HEK293 (cell line): ENCODE data around the gene EFCAB11.

Experiments
- CTCF ChIA-PET: fragments of 350-600 bp; formaldehyde crosslinking; extraction: SDS; loops from one replicate; lab custom pipeline; 2021; ENCODE audit warnings: antibody characterized with exemption; lab: Yijun Ruan, JAX
- POLR2A ChIA-PET: fragments of 300-600 bp; formaldehyde crosslinking; extraction: SDS; loops from one replicate; lab custom pipeline; 2020; ENCODE audit warnings: antibody characterized with exemption, inconsistent platforms; lab: Yijun Ruan, JAX
- H3K27ac ChIP-seq: fragments of 200-500 bp; sonication (Bioruptor generic); 2 replicates; pipeline ENCODE4 v1.5.1; 2014; ENCODE audit warnings: low read depth, low read length, control low read depth, inconsistent platforms; ENCODE audit errors: extremely low read depth
- H3K36me3 ChIP-seq, 2 experiments: fragments of 200-500 bp in 1 of 2; sonication (Bioruptor generic) in 1 of 2; 1 replicate in 1 of 2; 2 replicates in 1 of 2; pipeline ENCODE4 v1.5.1; 2014 to 2017; ENCODE audit warnings: inconsistent platforms in 2 of 2, low read length in 2 of 2; ENCODE audit not compliant: control insufficient read depth in 2 of 2, insufficient read depth in 1 of 2
- H3K4me1 ChIP-seq: fragments of 200-500 bp; sonication (Bioruptor generic); 2 replicates; pipeline ENCODE4 v1.5.1; 2014; ENCODE audit warnings: mild to moderate bottlenecking, low read length, inconsistent platforms; ENCODE audit not compliant: control insufficient read depth, insufficient read depth
- H3K4me3 ChIP-seq: 2 replicates; pipeline ENCODE4 v1.5.1; 2011; ENCODE audit warnings: low read depth, mild to moderate bottlenecking, control low read depth, low read length, moderate library complexity
- H3K9me3 ChIP-seq: fragments of 200-500 bp; sonication (Bioruptor generic); 2 replicates; pipeline ENCODE4 v1.5.1; 2014; ENCODE audit warnings: low read depth, low read length, inconsistent platforms; ENCODE audit not compliant: control insufficient read depth, insufficient read depth
- EGR2 ChIP-seq: fragments of 450-650 bp; formaldehyde crosslinking; IDR thresholded peaks from 2 replicates; pipeline ENCODE4 v1.5.1; 2016; ENCODE audit warnings: low read depth, missing biosample characterization, missing genetic modification characterization
- FEZF1 ChIP-seq: fragments of 450-650 bp; formaldehyde crosslinking; IDR thresholded peaks from 2 replicates; pipeline ENCODE4 v1.5.1; 2016; ENCODE audit warnings: missing biosample characterization, missing genetic modification characterization
- GLIS2 ChIP-seq: fragments of 450-650 bp; formaldehyde crosslinking; IDR thresholded peaks from 2 replicates; pipeline ENCODE4 v1.5.1; 2016; ENCODE audit warnings: missing biosample characterization, missing genetic modification characterization
- KLF10 ChIP-seq: fragments of 450-650 bp; IDR thresholded peaks from 2 replicates; pipeline ENCODE4 v1.5.1; 2018; ENCODE audit warnings: missing biosample characterization, mild to moderate bottlenecking, missing genetic modification characterization
- KLF7 ChIP-seq: fragments of 450-650 bp; formaldehyde crosslinking; IDR thresholded peaks from 2 replicates; pipeline ENCODE4 v1.5.1; 2016; ENCODE audit warnings: missing biosample characterization, missing genetic modification characterization, borderline replicate concordance
- OSR2 ChIP-seq: fragments of 450-650 bp; formaldehyde crosslinking; IDR thresholded peaks from 2 replicates; pipeline ENCODE4 v1.5.1; 2016; ENCODE audit warnings: missing biosample characterization, missing genetic modification characterization
- RBAK ChIP-seq: fragments of 450-650 bp; formaldehyde crosslinking; IDR thresholded peaks from 2 replicates; pipeline ENCODE4 v1.5.1; 2016; ENCODE audit warnings: missing biosample characterization, missing genetic modification characterization
- SCRT1 ChIP-seq: fragments of 450-650 bp; formaldehyde crosslinking; IDR thresholded peaks from 2 replicates; pipeline ENCODE4 v1.5.1; 2016; ENCODE audit warnings: missing biosample characterization, missing genetic modification characterization, borderline replicate concordance
- SP7 ChIP-seq: fragments of 450-650 bp; formaldehyde crosslinking; IDR thresholded peaks from 2 replicates; pipeline ENCODE4 v1.5.1; 2016; ENCODE audit warnings: missing biosample characterization, missing genetic modification characterization
- ZBTB21 ChIP-seq: fragments of 450-650 bp; formaldehyde crosslinking; IDR thresholded peaks from 2 replicates; pipeline ENCODE4 v1.5.1; 2017; ENCODE audit warnings: missing biosample characterization, missing genetic modification characterization
- ZBTB48 ChIP-seq: fragments of 450-650 bp; formaldehyde crosslinking; IDR thresholded peaks from 2 replicates; pipeline ENCODE4 v1.5.1; 2016; ENCODE audit warnings: missing biosample characterization, missing genetic modification characterization
- ZFP3 ChIP-seq: fragments of 450-650 bp; formaldehyde crosslinking; IDR thresholded peaks from 2 replicates; pipeline ENCODE4 v1.5.1; 2016; ENCODE audit warnings: low read depth, missing biosample characterization, missing genetic modification characterization
- ZNF10 ChIP-seq: fragments of 450-650 bp; formaldehyde crosslinking; IDR thresholded peaks from 2 replicates; pipeline ENCODE4 v1.5.1; 2017; ENCODE audit warnings: missing biosample characterization, missing genetic modification characterization
- ZNF146 ChIP-seq: fragments of 450-650 bp; formaldehyde crosslinking; IDR thresholded peaks from 2 replicates; pipeline ENCODE4 v1.5.1; 2016; ENCODE audit warnings: missing biosample characterization, missing genetic modification characterization
- ZNF221 ChIP-seq: fragments of 450-650 bp; formaldehyde crosslinking; IDR thresholded peaks from 2 replicates; pipeline ENCODE4 v1.5.1; 2017; ENCODE audit warnings: missing biosample characterization, missing genetic modification characterization, borderline replicate concordance
- ZNF266 ChIP-seq: fragments of 450-650 bp; formaldehyde crosslinking; IDR thresholded peaks from 2 replicates; pipeline ENCODE4 v1.5.1; 2016; ENCODE audit warnings: missing biosample characterization, missing genetic modification characterization, low read depth
- ZNF274 ChIP-seq, 2 experiments: fragments of 200-500 bp in 1 of 2; fragments of 450-650 bp in 1 of 2; sonication (Bioruptor generic) in 1 of 2; formaldehyde crosslinking in 1 of 2; IDR thresholded peaks; 2 replicates each; pipeline versions ENCODE4 v1.5.1 to v1.6.1; 2014 to 2016; ENCODE audit warnings: borderline replicate concordance in 1 of 2, inconsistent platforms in 1 of 2, low read length in 1 of 2, missing biosample characterization in 1 of 2, missing genetic modification characterization in 1 of 2
- ZNF311 ChIP-seq: fragments of 450-650 bp; formaldehyde crosslinking; IDR thresholded peaks from 2 replicates; pipeline ENCODE4 v1.5.1; 2017; ENCODE audit warnings: missing biosample characterization, missing genetic modification characterization, borderline replicate concordance
- ZNF324 ChIP-seq: fragments of 450-650 bp; formaldehyde crosslinking; IDR thresholded peaks from 2 replicates; pipeline ENCODE4 v1.5.1; 2016; ENCODE audit warnings: missing biosample characterization, missing genetic modification characterization
- ZNF350 ChIP-seq: fragments of 450-650 bp; formaldehyde crosslinking; IDR thresholded peaks from 2 replicates; pipeline ENCODE4 v1.5.0; 2017; ENCODE audit warnings: missing biosample characterization, mild to moderate bottlenecking, missing genetic modification characterization
- ZNF423 ChIP-seq: fragments of 450-650 bp; formaldehyde crosslinking; IDR thresholded peaks from 2 replicates; pipeline ENCODE4 v1.5.1; 2016; ENCODE audit warnings: missing biosample characterization, missing genetic modification characterization
- ZNF510 ChIP-seq: fragments of 450-650 bp; formaldehyde crosslinking; IDR thresholded peaks from 2 replicates; pipeline ENCODE4 v1.5.1; 2018; ENCODE audit warnings: mild to moderate bottlenecking, missing genetic modification characterization, missing biosample characterization; ENCODE audit not compliant: insufficient replicate concordance
- ZNF514 ChIP-seq: fragments of 450-650 bp; formaldehyde crosslinking; IDR thresholded peaks from 2 replicates; pipeline ENCODE4 v1.5.1; 2016; ENCODE audit warnings: missing biosample characterization, missing genetic modification characterization
- ZNF529 ChIP-seq: fragments of 450-650 bp; formaldehyde crosslinking; IDR thresholded peaks from 2 replicates; pipeline ENCODE4 v1.5.1; 2017; ENCODE audit warnings: missing genetic modification characterization, missing biosample characterization; ENCODE audit not compliant: insufficient replicate concordance
- ZNF555 ChIP-seq: fragments of 450-650 bp; formaldehyde crosslinking; conservative IDR thresholded peaks from 2 replicates; pipeline ENCODE4 v1.5.1; 2017; ENCODE audit warnings: missing biosample characterization, mild to moderate bottlenecking, missing genetic modification characterization, inconsistent platforms
- ZNF624 ChIP-seq: fragments of 450-650 bp; formaldehyde crosslinking; IDR thresholded peaks from 2 replicates; pipeline ENCODE4 v1.5.1; 2017; ENCODE audit warnings: missing biosample characterization, missing genetic modification characterization
- ZNF629 ChIP-seq: fragments of 450-650 bp; formaldehyde crosslinking; IDR thresholded peaks from 2 replicates; pipeline ENCODE4 v1.5.1; 2017; ENCODE audit warnings: missing biosample characterization, missing genetic modification characterization
- TF ChIP-seq, protein P1 (sequence below): fragments of 450-650 bp; formaldehyde crosslinking; optimal IDR thresholded peaks from 2 replicates; pipeline ENCODE3; 2016; ENCODE audit warnings: missing biosample characterization, mild to moderate bottlenecking, missing genetic modification characterization
- TF ChIP-seq, protein P2 (sequence below): fragments of 450-650 bp; formaldehyde crosslinking; IDR thresholded peaks from 2 replicates; pipeline ENCODE4 v1.5.1; 2016; ENCODE audit warnings: missing biosample characterization, missing genetic modification characterization, borderline replicate concordance
- TF ChIP-seq, protein P3 (sequence below): fragments of 450-650 bp; formaldehyde crosslinking; IDR thresholded peaks from 2 replicates; pipeline ENCODE4 v1.5.1; 2016; ENCODE audit warnings: missing biosample characterization, missing genetic modification characterization, low read depth
- TF ChIP-seq, protein P4 (sequence below): fragments of 450-650 bp; IDR thresholded peaks from 2 replicates; pipeline ENCODE4 v1.5.1; 2018; ENCODE audit warnings: missing biosample characterization, mild to moderate bottlenecking, missing genetic modification characterization
- TF ChIP-seq, protein P5 (sequence below): fragments of 450-650 bp; formaldehyde crosslinking; IDR thresholded peaks from 2 replicates; pipeline ENCODE4 v1.5.1; 2016; ENCODE audit warnings: missing biosample characterization, missing genetic modification characterization

EFCAB11 gene

DNA sequence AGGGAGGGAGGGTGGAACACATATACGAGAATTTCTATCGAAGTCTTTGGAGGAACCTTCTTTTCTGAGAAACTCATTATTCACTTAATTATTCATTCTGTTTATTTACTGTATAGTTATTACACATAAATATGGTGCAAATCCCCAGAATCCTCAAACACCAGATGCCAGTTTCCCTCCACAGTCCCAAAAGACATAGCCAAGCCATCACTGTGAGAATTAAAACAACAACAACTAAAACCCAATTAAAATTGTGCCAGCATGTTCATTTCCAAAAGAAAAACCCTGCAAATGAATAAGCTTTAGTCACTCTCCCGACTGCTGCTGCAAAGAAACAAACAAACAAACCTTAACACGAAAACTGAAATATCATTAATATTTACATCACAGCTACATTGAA, 173.5 kb downstream of the EFCAB11 start (continued):
- TF ChIP-seq, protein P1, sequence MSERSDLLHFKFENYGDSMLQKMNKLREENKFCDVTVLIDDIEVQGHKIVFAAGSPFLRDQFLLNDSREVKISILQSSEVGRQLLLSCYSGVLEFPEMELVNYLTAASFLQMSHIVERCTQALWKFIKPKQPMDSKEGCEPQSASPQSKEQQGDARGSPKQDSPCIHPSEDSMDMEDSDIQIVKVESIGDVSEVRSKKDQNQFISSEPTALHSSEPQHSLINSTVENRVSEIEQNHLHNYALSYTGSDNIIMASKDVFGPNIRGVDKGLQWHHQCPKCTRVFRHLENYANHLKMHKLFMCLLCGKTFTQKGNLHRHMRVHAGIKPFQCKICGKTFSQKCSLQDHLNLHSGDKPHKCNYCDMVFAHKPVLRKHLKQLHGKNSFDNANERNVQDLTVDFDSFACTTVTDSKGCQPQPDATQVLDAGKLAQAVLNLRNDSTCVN (tag by site-specific recombination), result no peak
- TF ChIP-seq ZBTB21 (tag by site-specific recombination), result no peak
- no peak for TF ChIP-seq KLF7
- TF ChIP-seq ZBTB48, result no peak

DNA sequence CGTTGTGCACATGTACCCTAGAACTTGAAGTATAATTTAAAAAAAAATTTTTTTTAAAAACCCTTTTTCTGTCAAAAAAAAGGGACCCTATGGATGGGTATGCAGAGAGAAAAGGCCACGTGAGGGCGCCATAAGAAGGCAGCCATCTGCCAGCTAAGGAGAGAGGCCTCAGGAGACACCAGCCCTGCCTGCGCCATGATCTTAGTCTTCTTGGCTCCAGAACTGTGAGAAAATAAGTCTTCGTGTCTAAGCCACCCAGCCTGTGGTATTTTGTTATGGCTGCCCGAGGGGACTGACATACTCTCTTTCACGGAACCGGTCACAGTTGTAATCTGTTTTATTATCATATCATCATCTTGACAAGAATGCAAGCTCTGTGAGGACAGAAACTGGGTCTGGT, 174.8 kb downstream of the EFCAB11 start:
- H3K4me1 ChIP-seq, result no peaks in the 10 kb centered on the region
- POLR2A ChIA-PET, result no interaction called here

DNA sequence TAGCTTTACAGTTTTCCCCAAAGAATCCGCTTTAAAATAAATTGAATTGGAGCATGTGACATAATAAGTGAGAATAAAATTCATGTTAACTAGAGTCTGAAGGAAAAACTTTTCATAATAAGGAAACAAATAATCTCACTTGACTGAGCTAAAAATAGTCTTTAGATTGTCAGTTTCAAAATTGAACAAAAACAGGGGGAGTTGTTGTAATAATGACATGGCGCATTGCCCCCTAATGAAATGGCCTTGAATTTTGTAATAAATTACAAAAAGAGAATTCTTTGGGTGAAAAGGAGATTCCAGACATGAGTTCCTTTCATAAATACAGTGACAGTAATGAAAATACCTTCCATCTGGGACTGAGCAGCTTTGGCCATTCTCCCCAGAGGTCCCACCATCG, 178.6 kb downstream of the EFCAB11 start:
- ChIA-PET CTCF (interaction anchor here (0.6 kb wide), 1 partner anchor 13 kb away, joined by 4 read pairs; no protein-coding TSS in a partner anchor), POLR2A (no interaction called here)
- Histone ChIP-seq H3K4me3 (no peak overlapping the region), H3K9me3 (no peaks in the 10 kb centered on the region), H3K36me3 (no peaks in the 10 kb centered on the region), H3K4me1 (no peaks in the 10 kb centered on the region), H3K27ac (no peak overlapping the region)
- TF ChIP-seq ZNF146 (tag by site-specific recombination) (no peak), ZNF221 (tag by site-specific recombination) (no peak), SCRT1 (tag by site-specific recombination) (no peak), RBAK (tag by site-specific recombination) (no peak), ZNF629 (tag by site-specific recombination) (no peak), FEZF1 (tag by site-specific recombination) (no peak), ZNF311 (tag by site-specific recombination) (no peak), ZNF510 (tag by site-specific recombination) (no peak)
- TF ChIP-seq, protein P2, sequence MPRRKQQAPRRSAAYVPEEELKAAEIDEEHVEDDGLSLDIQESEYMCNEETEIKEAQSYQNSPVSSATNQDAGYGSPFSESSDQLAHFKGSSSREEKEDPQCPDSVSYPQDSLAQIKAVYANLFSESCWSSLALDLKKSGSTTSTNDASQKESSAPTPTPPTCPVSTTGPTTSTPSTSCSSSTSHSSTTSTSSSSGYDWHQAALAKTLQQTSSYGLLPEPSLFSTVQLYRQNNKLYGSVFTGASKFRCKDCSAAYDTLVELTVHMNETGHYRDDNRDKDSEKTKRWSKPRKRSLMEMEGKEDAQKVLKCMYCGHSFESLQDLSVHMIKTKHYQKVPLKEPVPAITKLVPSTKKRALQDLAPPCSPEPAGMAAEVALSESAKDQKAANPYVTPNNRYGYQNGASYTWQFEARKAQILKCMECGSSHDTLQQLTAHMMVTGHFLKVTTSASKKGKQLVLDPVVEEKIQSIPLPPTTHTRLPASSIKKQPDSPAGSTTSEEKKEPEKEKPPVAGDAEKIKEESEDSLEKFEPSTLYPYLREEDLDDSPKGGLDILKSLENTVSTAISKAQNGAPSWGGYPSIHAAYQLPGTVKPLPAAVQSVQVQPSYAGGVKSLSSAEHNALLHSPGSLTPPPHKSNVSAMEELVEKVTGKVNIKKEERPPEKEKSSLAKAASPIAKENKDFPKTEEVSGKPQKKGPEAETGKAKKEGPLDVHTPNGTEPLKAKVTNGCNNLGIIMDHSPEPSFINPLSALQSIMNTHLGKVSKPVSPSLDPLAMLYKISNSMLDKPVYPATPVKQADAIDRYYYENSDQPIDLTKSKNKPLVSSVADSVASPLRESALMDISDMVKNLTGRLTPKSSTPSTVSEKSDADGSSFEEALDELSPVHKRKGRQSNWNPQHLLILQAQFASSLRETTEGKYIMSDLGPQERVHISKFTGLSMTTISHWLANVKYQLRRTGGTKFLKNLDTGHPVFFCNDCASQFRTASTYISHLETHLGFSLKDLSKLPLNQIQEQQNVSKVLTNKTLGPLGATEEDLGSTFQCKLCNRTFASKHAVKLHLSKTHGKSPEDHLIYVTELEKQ (tag by site-specific recombination), result no peak
- TF ChIP-seq, protein P3, sequence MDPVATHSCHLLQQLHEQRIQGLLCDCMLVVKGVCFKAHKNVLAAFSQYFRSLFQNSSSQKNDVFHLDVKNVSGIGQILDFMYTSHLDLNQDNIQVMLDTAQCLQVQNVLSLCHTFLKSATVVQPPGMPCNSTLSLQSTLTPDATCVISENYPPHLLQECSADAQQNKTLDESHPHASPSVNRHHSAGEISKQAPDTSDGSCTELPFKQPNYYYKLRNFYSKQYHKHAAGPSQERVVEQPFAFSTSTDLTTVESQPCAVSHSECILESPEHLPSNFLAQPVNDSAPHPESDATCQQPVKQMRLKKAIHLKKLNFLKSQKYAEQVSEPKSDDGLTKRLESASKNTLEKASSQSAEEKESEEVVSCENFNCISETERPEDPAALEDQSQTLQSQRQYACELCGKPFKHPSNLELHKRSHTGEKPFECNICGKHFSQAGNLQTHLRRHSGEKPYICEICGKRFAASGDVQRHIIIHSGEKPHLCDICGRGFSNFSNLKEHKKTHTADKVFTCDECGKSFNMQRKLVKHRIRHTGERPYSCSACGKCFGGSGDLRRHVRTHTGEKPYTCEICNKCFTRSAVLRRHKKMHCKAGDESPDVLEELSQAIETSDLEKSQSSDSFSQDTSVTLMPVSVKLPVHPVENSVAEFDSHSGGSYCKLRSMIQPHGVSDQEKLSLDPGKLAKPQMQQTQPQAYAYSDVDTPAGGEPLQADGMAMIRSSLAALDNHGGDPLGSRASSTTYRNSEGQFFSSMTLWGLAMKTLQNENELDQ (tag by site-specific recombination), result no peak

More for the DNA sequence above, 174.8 kb downstream of the EFCAB11 start:
- H3K9me3 ChIP-seq, result no peaks in the 10 kb centered on the region
- CTCF ChIA-PET, result interaction anchor here (0.8 kb wide), 1 partner anchor 132 kb away, joined by 4 read pairs; no protein-coding TSS in a partner anchor
- H3K27ac ChIP-seq, result no peak overlapping the region
- no peaks in the 10 kb centered on the region for H3K36me3 ChIP-seq
- TF ChIP-seq KLF10 (tag by site-specific recombination), result no peak
- TF ChIP-seq ZNF514 (tag by site-specific recombination), result no peak
- no peak for TF ChIP-seq ZNF266 (tag by site-specific recombination)
- no peak for TF ChIP-seq EGR2 (tag by site-specific recombination)
- TF ChIP-seq, protein P4, sequence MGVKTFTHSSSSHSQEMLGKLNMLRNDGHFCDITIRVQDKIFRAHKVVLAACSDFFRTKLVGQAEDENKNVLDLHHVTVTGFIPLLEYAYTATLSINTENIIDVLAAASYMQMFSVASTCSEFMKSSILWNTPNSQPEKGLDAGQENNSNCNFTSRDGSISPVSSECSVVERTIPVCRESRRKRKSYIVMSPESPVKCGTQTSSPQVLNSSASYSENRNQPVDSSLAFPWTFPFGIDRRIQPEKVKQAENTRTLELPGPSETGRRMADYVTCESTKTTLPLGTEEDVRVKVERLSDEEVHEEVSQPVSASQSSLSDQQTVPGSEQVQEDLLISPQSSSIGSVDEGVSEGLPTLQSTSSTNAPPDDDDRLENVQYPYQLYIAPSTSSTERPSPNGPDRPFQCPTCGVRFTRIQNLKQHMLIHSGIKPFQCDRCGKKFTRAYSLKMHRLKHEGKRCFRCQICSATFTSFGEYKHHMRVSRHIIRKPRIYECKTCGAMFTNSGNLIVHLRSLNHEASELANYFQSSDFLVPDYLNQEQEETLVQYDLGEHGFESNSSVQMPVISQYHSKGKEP (tag by site-specific recombination), result no peak
- TF ChIP-seq ZNF624 (tag by site-specific recombination), result no peak
- TF ChIP-seq ZNF10 (tag by site-specific recombination), result no peak
- no peak for TF ChIP-seq ZNF423 (tag by site-specific recombination)
- no peak for TF ChIP-seq ZNF324 (tag by site-specific recombination)
- TF ChIP-seq ZNF274 (IDR thresholded peaks at IDR 0.05; ENCODE audit: low read length), result no peak
- TF ChIP-seq ZNF274 (tag by site-specific recombination; IDR thresholded peaks at IDR 0.05; ENCODE audit: borderline replicate concordance), result no peak
- TF ChIP-seq, protein P5, sequence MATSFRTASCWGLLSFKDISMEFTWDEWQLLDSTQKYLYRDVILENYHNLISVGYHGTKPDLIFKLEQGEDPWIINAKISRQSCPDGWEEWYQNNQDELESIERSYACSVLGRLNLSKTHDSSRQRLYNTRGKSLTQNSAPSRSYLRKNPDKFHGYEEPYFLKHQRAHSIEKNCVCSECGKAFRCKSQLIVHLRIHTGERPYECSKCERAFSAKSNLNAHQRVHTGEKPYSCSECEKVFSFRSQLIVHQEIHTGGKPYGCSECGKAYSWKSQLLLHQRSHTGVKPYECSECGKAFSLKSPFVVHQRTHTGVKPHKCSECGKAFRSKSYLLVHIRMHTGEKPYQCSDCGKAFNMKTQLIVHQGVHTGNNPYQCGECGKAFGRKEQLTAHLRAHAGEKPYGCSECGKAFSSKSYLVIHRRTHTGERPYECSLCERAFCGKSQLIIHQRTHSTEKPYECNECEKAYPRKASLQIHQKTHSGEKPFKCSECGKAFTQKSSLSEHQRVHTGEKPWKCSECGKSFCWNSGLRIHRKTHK, result no peak
- TF ChIP-seq ZFP3 (tag by site-specific recombination), result no peak
- TF ChIP-seq ZNF146 (tag by site-specific recombination), result no peak
- no peak for TF ChIP-seq ZNF555 (tag by site-specific recombination)
- no peak for TF ChIP-seq SP7 (tag by site-specific recombination)
- TF ChIP-seq GLIS2 (tag by site-specific recombination), result no peak
- TF ChIP-seq ZNF350 (tag by site-specific recombination), result no peak
- TF ChIP-seq OSR2 (tag by site-specific recombination), result no peak
- no peak for TF ChIP-seq ZNF529 (tag by site-specific recombination)
- no peak overlapping the region for H3K4me3 ChIP-seq
